Endothelial cell of umbilical vein (primary cell): Measurements from ENCODE around the gene RBMS3. TPM values are rescaled to one million over a fixed set of nuclear protein-coding genes. Genes with fewer than 3 reads are reported as not detected.

Experiments
- BruUV-seq: library from RNA; stranded (reverse); fragments of 400-500 nt; replicated peaks from 2 replicates; lab custom pipeline; 2021; lab: Mats Ljungman, UMichigan
- CTCF ChIA-PET: fragments of 300-600, 350-600 bp; sonication (Branson Sonifier 250); formaldehyde crosslinking; loops from one replicate; lab custom pipeline; 2021; ENCODE audit warnings: antibody characterized with exemption, inconsistent platforms; lab: Charles Lee
- POLR2A ChIA-PET: fragments of 300-600, 350-600 bp; sonication (Branson Sonifier 250); formaldehyde crosslinking; loops from one replicate; lab custom pipeline; 2021; ENCODE audit warnings: antibody characterized with exemption, inconsistent platforms; lab: Charles Lee
- DNase-seq: peaks from one replicate; pipeline ENCODE4 v3.0.0-alpha.2; 2011; ENCODE audit warnings: low read depth, low spot score
- FAIRE-seq: peaks from 2 replicates; lab custom pipeline; 2011; peaks lifted over from hg19 to GRCh38; lab: Jason Lieb, UNC
- H2AFZ ChIP-seq: 2 replicates; pipeline ENCODE4 v1.6.0; 2012; ENCODE audit warnings: low read depth, low read length, control low read depth, inconsistent platforms
- H3K27ac ChIP-seq: 2 replicates; pipeline ENCODE4 v1.5.1; 2011; ENCODE audit warnings: low read depth, mild to moderate bottlenecking, control low read depth, low read length, moderate library complexity; ENCODE audit not compliant: insufficient read depth
- H3K27me3 ChIP-seq, 2 experiments: 2 replicates each; pipeline versions ENCODE4 v1.6.0 to v1.6.1; 2011; ENCODE audit warnings: low read length in 2 of 2, mixed read lengths in 1 of 2; ENCODE audit not compliant: control insufficient read depth in 2 of 2, insufficient read depth in 2 of 2
- H3K36me3 ChIP-seq, 2 experiments: 2 replicates in 1 of 2; 3 replicates in 1 of 2; pipeline ENCODE4 v1.5.1; 2011; ENCODE audit warnings: low read length in 2 of 2, mild to moderate bottlenecking in 1 of 2, moderate library complexity in 1 of 2; ENCODE audit not compliant: control insufficient read depth in 2 of 2, insufficient read depth in 2 of 2; ENCODE audit errors: extremely low read depth in 1 of 2
- H3K4me1 ChIP-seq: 3 replicates; pipeline ENCODE4 v1.5.1; 2011; ENCODE audit warnings: mild to moderate bottlenecking, low read length; ENCODE audit not compliant: control insufficient read depth, insufficient read depth; ENCODE audit errors: extremely low read depth
- H3K4me2 ChIP-seq: 2 replicates; pipeline ENCODE4 v1.6.1; 2011; ENCODE audit warnings: low read length, control low read depth, mixed read lengths; ENCODE audit not compliant: insufficient read depth
- H3K4me3 ChIP-seq, 3 experiments: fragments of 200-600 bp in 1 of 3; sonication (generic), shearing (Covaris generic) in 1 of 3; replicated peaks in 1 of 3; 2 replicates each; pipeline ENCODE4 v1.5.1; 2011 to 2016; ENCODE audit warnings: control low read depth in 3 of 3, low read length in 3 of 3, mild to moderate bottlenecking in 2 of 3, inconsistent platforms in 1 of 3, low read depth in 1 of 3, moderate library complexity in 1 of 3; ENCODE audit not compliant: insufficient read depth in 1 of 3
- H3K79me2 ChIP-seq: 2 replicates; pipeline ENCODE4 v1.6.0; 2012; ENCODE audit warnings: low read length, inconsistent platforms; ENCODE audit not compliant: control insufficient read depth, insufficient read depth
- H3K9ac ChIP-seq: replicated peaks from 2 replicates; pipeline ENCODE3; 2011; ENCODE audit warnings: low read length, control low read depth; ENCODE audit not compliant: insufficient read depth; ENCODE audit errors: extremely low read depth
- H3K9me1 ChIP-seq: replicated peaks from 3 replicates; pipeline ENCODE4 v1.6.0; 2011; ENCODE audit warnings: mild to moderate bottlenecking, low read length; ENCODE audit not compliant: control insufficient read depth, insufficient read depth; ENCODE audit errors: extremely low read depth
- H3K9me3 ChIP-seq: replicated peaks from 2 replicates; pipeline ENCODE4 v1.5.1; 2012; ENCODE audit warnings: low read length, inconsistent platforms; ENCODE audit not compliant: control insufficient read depth, insufficient read depth
- H4K20me1 ChIP-seq: replicated peaks from 2 replicates; pipeline ENCODE3; 2011; ENCODE audit warnings: mild to moderate bottlenecking, low read length; ENCODE audit not compliant: control insufficient read depth, insufficient read depth; ENCODE audit errors: extremely low read depth
- EZH2 ChIP-seq: IDR thresholded peaks from 2 replicates; pipeline ENCODE4 v1.6.1; 2012; ENCODE audit warnings: borderline replicate concordance, low read depth, mild to moderate bottlenecking, moderate library complexity, low read length, inconsistent platforms; ENCODE audit not compliant: severe bottlenecking
- GATA2 ChIP-seq: IDR thresholded peaks from 2 replicates; pipeline ENCODE4 v1.7.0; 2011; ENCODE audit warnings: low read depth, mild to moderate bottlenecking, moderate library complexity, mixed read lengths, low read length; ENCODE audit not compliant: insufficient read length, insufficient read depth
- JUN ChIP-seq: IDR thresholded peaks from 2 replicates; pipeline ENCODE4 v1.6.1; 2011; ENCODE audit warnings: borderline replicate concordance, low read depth; ENCODE audit not compliant: insufficient read length, insufficient read depth
- MYC ChIP-seq: IDR thresholded peaks from one replicate; pipeline ENCODE4 v1.6.1; 2011; ENCODE audit warnings: mild to moderate bottlenecking, low read depth, low read length
- POLR2AphosphoS5 ChIP-seq: IDR thresholded peaks from 2 replicates; pipeline ENCODE4 v1.6.1; 2012; ENCODE audit warnings: low read depth, mild to moderate bottlenecking, control low read depth, low read length, moderate library complexity; ENCODE audit not compliant: insufficient read depth
- dilution Hi-C: fragments of 300-500 bp; cut with MboI; formaldehyde crosslinking; loops from one replicate; pipeline ENCODE4 v1.15.0; 2019; ENCODE audit warnings: low sequenced_read_pairs; ENCODE audit not compliant: extremely low pct_ligation_motif_present
- intact Hi-C: fragments of 100-400 bp; cut with micrococcal nuclease; formaldehyde crosslinking; loops from one replicate; pipeline ENCODE4 v1.10.0; 2022
- polyA plus RNA-seq, 4 experiments: library from polyadenylated mRNA; depleted of rRNA in 3 of 4; stranded (reverse) in 3 of 4; unstranded in 1 of 4; fragments of >200 nt; gene quantifications; 2 replicates each; pipeline versions ENCODE4 v1.2.1 to v1.2.3, GENCODE V29; 2011 to 2012; ENCODE audit warnings: missing spikeins in 1 of 4
- total RNA-seq: library from RNA; stranded (reverse); gene quantifications from 2 replicates; pipeline ENCODE4 v1.2.3, GENCODE V29; 2021
- TF ChIP-seq, protein P1 (sequence below): IDR thresholded peaks from 2 replicates; pipeline ENCODE4 v1.6.1; 2011; ENCODE audit not compliant: insufficient read depth, insufficient read length
- TF ChIP-seq, protein P2 (sequence below), 2 donors: IDR thresholded peaks; 1 replicate in 1 of 2; 2 replicates in 1 of 2; pipeline ENCODE4 v1.5.1; 2011; ENCODE audit warnings: low read length in 2 of 2, mild to moderate bottlenecking in 2 of 2, moderate library complexity in 2 of 2, control low read depth in 1 of 2, inconsistent platforms in 1 of 2, low read depth in 1 of 2; ENCODE audit not compliant: insufficient read depth in 1 of 2; ENCODE audit errors: extremely low read depth in 1 of 2

RBMS3 gene
- total and polyA plus RNA-seq, 2 donors (not counting 3 experiments of a cell fraction or from before 2014, with no cell fraction given): 13.6 to 42.3 TPM

DNA sequence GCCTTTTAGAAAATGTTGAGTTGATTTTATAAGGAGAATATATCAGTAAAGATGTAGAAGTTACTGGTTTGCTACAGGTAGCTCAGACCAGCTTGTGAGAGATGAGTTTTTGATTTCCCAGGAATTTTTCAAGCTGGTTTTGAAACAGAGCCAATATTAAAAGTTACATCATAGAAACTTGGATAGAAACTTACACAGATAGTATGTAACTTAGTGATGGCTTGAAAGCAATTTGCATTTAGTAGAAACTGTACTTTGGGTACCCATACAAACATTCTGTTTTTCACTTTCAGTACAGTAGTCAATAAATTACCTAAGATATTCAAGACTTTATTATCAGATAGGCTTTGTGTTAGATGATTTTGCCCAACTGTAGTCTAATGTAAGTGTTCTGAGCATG, 93.4 kb downstream of the RBMS3 start:
- intact Hi-C loops (no loop called here), dilution Hi-C loops (no loop called here)
- DNase-seq: no peak
- H3K9ac ChIP-seq: no peak overlapping the region
- H3K27me3 ChIP-seq: no peaks in the 10 kb centered on the region
- H4K20me1 ChIP-seq: no peaks in the 10 kb centered on the region
- peaks cover 24% of the 10 kb centered on the region for H3K79me2 ChIP-seq
- no peaks in the 10 kb centered on the region for H3K36me3 ChIP-seq
- H3K4me1 ChIP-seq: peaks cover 9% of the 10 kb centered on the region
- H3K4me2 ChIP-seq: no peak overlapping the region
- no peaks in the 10 kb centered on the region for H3K9me1 ChIP-seq
- H3K27ac ChIP-seq: no peak overlapping the region
- H2AFZ ChIP-seq: no peak overlapping the region
- ChIA-PET POLR2A (no interaction called here), CTCF (interaction anchor here (1.0 to 1.8 kb wide), 2 partner anchors 8 to 458 kb away, joined by 3 to 5 read pairs; no protein-coding TSS in a partner anchor)
- no peak overlapping the region for H3K4me3 ChIP-seq
- H3K9me3 ChIP-seq: no peaks in the 10 kb centered on the region
- TF ChIP-seq EZH2 (no peak), GATA2 (no peak), POLR2AphosphoS5 (no peak), MYC (no peak), JUN (no peak)
- TF ChIP-seq, protein P1, sequence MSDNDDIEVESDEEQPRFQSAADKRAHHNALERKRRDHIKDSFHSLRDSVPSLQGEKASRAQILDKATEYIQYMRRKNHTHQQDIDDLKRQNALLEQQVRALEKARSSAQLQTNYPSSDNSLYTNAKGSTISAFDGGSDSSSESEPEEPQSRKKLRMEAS: no peak
- TF ChIP-seq, protein P2, sequence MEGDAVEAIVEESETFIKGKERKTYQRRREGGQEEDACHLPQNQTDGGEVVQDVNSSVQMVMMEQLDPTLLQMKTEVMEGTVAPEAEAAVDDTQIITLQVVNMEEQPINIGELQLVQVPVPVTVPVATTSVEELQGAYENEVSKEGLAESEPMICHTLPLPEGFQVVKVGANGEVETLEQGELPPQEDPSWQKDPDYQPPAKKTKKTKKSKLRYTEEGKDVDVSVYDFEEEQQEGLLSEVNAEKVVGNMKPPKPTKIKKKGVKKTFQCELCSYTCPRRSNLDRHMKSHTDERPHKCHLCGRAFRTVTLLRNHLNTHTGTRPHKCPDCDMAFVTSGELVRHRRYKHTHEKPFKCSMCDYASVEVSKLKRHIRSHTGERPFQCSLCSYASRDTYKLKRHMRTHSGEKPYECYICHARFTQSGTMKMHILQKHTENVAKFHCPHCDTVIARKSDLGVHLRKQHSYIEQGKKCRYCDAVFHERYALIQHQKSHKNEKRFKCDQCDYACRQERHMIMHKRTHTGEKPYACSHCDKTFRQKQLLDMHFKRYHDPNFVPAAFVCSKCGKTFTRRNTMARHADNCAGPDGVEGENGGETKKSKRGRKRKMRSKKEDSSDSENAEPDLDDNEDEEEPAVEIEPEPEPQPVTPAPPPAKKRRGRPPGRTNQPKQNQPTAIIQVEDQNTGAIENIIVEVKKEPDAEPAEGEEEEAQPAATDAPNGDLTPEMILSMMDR (IDR thresholded peaks at IDR 0.05; ENCODE audit: extremely low read depth in 1 of 2, insufficient read depth in 1 of 2, low read depth in 1 of 2, low read length in 2 of 2): no peak
- BruUV-seq: no TSS peak
- FAIRE-seq: no peak
